ENCODE results near the gene GDF7.

DNA sequence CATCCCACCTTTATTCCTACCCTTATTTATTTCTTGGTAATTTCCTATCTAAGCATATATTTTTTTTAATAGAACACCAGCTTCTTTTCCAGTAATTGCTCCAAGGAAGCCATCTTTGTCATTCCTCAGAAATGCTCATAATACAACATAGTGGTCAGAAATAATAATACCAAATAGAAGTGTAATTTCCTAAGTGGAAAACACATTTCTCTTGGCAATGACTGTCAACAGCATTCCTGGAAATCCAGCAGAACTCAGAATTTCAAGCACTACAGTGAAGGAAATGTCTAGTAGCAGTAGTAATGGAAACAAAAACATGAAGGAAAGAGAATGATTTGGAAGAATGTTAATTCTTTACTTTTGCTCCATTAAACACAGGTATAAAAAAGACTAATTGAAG, 56.6 kb downstream of the GDF7 start:
- TF ChIP-seq, protein P1, sequence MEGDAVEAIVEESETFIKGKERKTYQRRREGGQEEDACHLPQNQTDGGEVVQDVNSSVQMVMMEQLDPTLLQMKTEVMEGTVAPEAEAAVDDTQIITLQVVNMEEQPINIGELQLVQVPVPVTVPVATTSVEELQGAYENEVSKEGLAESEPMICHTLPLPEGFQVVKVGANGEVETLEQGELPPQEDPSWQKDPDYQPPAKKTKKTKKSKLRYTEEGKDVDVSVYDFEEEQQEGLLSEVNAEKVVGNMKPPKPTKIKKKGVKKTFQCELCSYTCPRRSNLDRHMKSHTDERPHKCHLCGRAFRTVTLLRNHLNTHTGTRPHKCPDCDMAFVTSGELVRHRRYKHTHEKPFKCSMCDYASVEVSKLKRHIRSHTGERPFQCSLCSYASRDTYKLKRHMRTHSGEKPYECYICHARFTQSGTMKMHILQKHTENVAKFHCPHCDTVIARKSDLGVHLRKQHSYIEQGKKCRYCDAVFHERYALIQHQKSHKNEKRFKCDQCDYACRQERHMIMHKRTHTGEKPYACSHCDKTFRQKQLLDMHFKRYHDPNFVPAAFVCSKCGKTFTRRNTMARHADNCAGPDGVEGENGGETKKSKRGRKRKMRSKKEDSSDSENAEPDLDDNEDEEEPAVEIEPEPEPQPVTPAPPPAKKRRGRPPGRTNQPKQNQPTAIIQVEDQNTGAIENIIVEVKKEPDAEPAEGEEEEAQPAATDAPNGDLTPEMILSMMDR (IDR thresholded peaks at IDR 0.05) = no peak
- TF ChIP-seq POLR2A (IDR thresholded peaks at IDR 0.05) = no peak
